Tibial nerve (tissue), 4 donors: ENCODE results near the gene S1PR2.
"Not testable (repeated sequence)": the region's sequence is repeated elsewhere in the genome, so short reads cannot be mapped to it uniquely, and the experiment has no call there.

ENCODE experiments used
- EP300 ChIP-seq, 2 donors: sonication (generic); formaldehyde crosslinking; IDR thresholded peaks; one replicate each; pipeline ENCODE4 v1.6.1; 2017; ENCODE audit warnings: antibody characterized with exemption in 2 of 2, mild to moderate bottlenecking in 1 of 2
- TF ChIP-seq, protein P1 (sequence below), 5 experiments: fragments of 200-600 bp in 3 of 5; fragments of 450-650 bp in 2 of 5; sonication (generic) in 3 of 5; IDR thresholded peaks; one replicate each; pipeline ENCODE4 v1.5.1; 2016 to 2019; ENCODE audit warnings: antibody characterized with exemption in 5 of 5, mild to moderate bottlenecking in 3 of 5, moderate library complexity in 2 of 5

DNA sequence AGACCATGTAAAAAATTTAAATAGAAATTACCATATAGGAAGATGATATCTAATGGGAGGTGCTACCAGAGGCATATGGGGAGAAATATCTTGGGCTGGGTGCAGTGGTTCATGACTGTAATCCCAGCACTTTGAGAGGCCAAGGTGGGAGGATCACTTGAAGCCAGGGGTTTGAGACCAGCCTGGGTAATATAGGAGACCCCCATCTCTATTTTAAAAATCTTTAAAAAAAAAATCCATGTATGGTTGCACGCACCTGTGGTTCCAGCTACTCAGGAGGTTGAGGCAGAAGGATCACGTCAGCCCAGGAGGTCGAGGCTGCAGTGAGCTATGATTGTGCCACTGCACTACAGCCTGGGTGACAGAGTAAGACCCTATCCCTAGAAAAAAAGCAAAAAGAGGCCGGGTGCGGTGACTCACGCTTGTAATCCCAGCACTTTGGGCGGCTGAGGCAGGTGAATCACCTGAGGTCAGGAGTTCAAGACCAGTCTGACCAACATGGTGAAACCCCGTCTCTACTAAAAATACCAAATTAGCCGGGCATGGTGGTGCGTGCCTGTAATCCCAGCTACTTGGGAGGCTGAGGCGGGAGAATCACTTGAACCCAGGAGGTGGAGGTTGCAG lies 10.8 kb upstream of the S1PR2 start:
- TF ChIP-seq, protein P1, sequence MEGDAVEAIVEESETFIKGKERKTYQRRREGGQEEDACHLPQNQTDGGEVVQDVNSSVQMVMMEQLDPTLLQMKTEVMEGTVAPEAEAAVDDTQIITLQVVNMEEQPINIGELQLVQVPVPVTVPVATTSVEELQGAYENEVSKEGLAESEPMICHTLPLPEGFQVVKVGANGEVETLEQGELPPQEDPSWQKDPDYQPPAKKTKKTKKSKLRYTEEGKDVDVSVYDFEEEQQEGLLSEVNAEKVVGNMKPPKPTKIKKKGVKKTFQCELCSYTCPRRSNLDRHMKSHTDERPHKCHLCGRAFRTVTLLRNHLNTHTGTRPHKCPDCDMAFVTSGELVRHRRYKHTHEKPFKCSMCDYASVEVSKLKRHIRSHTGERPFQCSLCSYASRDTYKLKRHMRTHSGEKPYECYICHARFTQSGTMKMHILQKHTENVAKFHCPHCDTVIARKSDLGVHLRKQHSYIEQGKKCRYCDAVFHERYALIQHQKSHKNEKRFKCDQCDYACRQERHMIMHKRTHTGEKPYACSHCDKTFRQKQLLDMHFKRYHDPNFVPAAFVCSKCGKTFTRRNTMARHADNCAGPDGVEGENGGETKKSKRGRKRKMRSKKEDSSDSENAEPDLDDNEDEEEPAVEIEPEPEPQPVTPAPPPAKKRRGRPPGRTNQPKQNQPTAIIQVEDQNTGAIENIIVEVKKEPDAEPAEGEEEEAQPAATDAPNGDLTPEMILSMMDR (IDR thresholded peaks at IDR 0.05) = not testable (repeated sequence)
- not testable (repeated sequence) for TF ChIP-seq EP300 (IDR thresholded peaks at IDR 0.05)
